GOT3 (cell line): Measurements from ENCODE around the gene PDE3A.
"Not testable (repeated sequence)": the region's sequence is repeated elsewhere in the genome, so short reads cannot be mapped to it uniquely, and the experiment has no call there.

Experiments
- DNase-seq: peaks from one replicate; lab custom pipeline; 2025; ENCODE audit warnings: mixed read lengths; lab: John Stamatoyannopoulos, UW

Gene PDE3A

DNA sequence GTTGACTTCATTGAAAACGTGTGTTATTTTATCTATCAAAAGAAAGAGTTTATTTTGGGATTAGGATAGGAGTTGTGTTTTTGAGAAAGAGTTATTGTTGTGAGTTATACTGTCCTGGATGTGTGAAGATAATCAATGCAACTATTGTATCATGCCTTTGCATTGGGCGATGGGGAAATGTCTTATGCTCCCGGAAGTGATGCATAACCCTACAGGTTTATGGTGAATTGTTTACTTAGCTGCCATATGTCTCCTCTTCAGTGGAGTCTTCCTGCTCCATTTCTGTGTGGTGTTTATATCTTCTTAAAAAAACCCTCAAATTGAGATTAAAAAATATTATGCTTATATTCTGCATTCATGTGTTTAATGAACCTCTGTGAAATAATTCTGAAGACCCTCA is 6.5 kb downstream of the PDE3A start:
- no peak for DNase-seq

GRCh38 chr12:20375560-20375959 is 7.2 kb downstream of the PDE3A start:
- no peak for DNase-seq

GRCh38 chr12:20376984-20377383 is 8.6 kb downstream of the PDE3A start:
- DNase-seq = no peak

GRCh38 chr12:20377750-20378149 is 9.4 kb downstream of the PDE3A start:
- no peak for DNase-seq

GRCh38 chr12:20382117-20382516 is 13.8 kb downstream of the PDE3A start:
- DNase-seq = no peak

DNA sequence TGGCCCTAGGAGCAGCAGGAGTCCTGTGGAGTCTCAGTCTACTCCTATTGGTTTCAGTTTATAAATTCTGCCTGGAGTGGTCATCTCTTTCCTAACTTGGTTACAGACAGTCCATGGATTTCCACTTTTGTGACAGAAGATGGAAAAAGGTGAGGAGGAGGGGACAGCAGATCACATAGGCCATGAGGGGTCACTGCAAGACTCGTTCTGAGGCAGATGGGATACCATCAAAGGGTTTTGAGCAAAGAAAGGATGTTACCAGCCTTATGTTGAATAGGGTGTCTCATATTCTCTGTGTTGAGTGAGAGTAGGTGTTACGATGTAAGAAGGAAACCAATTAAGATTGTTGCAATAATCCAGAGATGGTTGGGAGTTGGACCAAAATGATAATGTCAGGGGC is 15.3 kb downstream of the PDE3A start:
- DNase-seq = no peak

DNA sequence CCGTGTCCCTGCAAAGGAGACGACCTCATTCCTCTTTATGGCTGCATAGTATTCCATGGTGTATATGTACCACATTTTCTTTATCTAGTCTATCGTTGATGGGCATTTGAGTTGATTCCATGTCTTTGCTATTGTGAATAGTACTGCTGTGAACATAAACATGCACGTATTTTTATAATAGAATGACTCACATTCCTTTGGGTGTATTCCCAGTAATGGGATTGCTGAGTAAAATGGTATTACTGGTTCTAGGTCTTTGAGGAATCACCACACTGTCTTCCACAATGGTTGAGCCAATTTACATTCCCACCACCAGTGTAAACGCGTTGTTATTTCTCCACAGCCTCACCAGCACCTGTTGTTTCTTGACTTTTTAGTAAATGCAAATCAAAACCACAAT is 16.5 kb downstream of the PDE3A start:
- not testable (repeated sequence) for DNase-seq

DNA sequence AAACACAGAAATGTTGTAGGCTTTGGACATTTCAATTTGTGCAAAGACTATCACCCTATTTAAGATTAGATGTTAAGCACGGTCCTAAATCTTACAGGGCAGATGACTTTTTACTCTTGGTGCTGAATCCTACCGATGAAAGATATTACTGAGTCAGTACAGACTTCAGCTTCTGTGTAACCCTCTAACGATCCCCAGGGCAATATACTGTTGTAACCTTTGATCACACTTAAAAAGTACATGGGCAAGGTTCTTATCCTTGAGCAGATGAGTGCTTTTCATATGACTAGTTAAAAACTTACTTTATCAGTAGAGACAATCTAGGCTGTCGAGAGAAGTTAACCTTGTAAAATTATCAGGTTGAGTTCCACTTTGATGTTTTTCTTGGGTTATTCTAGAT is 22.5 kb downstream of the PDE3A start:
- no peak for DNase-seq

DNA sequence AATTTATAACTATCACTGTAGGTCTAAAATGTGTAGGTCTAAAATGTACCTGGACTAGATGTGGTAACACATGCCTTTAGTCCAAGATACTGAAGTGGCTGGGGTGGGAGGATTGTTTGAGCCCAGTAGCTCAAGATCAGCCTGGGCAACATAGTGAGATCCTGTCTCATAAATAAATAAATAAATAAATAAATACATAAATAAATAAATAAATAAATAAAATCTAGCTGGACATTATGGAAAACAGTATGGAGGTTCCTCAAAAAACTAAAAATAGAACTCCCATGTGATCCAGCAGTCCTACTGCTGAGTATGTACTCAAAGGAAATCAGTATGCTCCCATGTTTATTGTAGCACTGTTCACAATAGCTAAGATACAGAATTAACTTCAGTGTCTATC is 24.0 kb downstream of the PDE3A start:
- no peak for DNase-seq

GRCh38 chr12:20393707-20394106 is 25.4 kb downstream of the PDE3A start:
- no peak for DNase-seq

DNA sequence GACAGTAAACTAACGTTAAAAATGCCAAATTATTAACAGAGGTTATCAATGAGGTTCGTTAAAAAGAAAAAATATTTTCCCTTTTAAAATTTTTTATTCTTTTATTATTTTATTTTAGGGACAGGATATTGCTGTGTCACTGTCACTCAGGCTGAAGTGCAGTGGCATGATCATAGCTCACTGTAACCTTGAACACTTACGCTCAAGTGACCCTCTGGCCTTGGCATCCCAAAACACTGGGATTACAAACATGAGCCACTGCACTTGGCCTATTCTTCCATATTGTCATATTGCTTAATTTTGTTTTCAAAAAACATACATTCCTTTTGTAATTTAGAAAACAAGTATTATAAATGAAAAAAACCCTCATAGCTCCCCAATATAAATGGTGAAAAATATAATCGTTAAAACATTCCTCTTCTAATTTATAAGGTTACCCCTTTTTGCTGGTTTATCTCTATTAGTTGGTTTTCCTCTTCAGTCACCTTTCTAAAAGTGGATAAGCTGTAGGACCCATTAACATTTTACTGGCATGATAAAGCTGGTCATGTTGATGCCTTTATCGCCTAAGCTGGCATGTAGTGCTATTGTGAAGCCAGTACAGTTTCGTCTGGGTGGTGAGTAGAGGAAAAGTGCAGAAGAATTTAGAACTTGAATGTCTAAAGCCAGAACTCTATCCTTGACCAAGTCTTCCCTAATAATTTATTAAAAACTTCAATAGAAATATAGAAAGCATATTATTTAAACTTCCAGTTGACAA is 27.6 kb downstream of the PDE3A start:
- no peak for DNase-seq

- DNase-seq = no peak
Measured at GRCh38 chr12:20398686-20399085, 30.3 kb downstream of the PDE3A start.

DNA sequence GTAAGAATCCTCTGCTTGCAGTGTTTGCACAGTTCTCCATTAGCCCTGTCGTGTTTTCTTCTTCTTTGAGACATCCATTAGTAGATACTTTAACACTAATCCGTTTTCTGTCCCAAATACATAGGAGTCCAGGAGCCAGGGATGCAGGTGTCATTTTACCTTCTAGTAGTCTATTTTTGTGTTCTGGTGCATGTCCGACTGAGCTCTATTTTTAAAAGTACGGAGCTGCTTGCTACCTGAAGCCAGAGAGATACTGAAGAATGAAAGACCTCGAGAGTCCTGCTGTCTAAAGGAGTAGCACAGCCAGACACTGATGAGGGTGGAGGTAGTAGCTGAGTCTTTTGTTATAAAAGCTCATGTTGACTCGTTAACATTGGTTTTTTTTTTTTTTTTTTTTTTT is 31.7 kb downstream of the PDE3A start:
- DNase-seq = no peak

GRCh38 chr12:20403230-20403629 is 34.9 kb downstream of the PDE3A start:
- DNase-seq = no peak

- no peak for DNase-seq
Measured at GRCh38 chr12:20404576-20405346, 36.4 kb downstream of the PDE3A start.

GRCh38 chr12:20409607-20410377 is 41.5 kb downstream of the PDE3A start:
- no peak for DNase-seq

GRCh38 chr12:20410734-20411133 is 42.4 kb downstream of the PDE3A start:
- no peak for DNase-seq

GRCh38 chr12:20411345-20411744 is 43.0 kb downstream of the PDE3A start:
- no peak for DNase-seq

GRCh38 chr12:20415028-20415427 is 46.7 kb downstream of the PDE3A start:
- no peak for DNase-seq

DNA sequence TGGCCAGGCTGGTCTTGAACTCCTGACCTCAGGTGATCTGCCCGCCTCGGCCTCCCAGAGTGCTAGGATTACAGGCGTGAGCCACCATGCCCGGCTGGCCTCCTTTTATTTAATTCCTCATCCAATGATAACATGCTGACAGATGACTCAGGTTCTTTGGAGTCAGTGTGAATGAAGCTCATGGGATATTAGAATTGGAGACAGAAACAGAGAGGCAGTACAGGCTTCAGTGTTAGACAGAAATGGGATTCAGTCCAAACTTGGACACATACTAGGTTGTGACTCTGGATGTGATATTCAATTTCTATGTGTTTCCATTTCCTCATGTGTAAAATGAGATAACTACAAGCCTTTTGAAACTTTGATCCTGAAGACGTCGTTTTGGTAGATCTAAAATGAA is 47.3 kb downstream of the PDE3A start:
- DNase-seq = no peak

GRCh38 chr12:20420557-20420956 is 52.2 kb downstream of the PDE3A start:
- DNase-seq = no peak

DNA sequence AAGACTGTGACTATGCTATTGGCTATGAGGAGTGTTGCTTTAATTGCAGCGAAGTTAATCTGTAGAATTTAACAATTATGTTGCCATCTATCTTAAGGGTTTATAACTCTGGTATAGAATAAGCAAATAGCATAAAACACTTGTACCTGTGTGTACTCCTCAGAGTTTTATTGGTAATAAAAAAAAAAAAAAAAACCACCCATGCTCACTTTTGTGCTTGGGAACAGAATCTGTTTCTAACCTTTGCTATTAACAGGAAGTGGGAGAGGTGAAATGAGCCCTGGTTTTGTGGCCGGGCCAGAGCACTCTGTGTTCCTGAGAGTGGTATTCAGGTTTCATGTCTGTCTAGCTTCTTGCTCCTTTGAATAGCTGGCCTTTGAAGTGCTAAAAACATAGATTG is 53.1 kb downstream of the PDE3A start:
- DNase-seq = no peak

DNA sequence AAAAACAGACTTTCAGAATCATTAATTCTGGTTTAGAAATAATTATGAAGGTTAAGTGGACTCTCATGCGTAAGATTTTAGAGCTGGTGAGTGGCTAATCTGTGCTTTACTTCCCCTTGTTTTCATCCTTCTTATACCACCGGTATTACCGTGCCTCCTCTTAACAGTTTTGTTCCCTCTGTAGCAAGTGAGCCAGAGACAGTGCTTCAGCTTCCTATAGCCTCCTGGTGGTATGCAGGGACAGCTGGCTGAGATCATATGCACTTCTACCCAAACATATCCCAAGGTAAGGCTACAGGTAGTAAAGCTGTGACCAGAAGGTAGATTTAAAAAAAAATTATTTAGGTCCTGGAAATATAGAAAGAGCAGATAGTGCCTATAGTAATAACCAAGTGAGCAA is 55.2 kb downstream of the PDE3A start:
- no peak for DNase-seq
